ENCODE results near the gene DLK1.

- TF ChIP-seq POLR2A (IDR thresholded peaks at IDR 0.05), result no peak
- TF ChIP-seq, protein P1, sequence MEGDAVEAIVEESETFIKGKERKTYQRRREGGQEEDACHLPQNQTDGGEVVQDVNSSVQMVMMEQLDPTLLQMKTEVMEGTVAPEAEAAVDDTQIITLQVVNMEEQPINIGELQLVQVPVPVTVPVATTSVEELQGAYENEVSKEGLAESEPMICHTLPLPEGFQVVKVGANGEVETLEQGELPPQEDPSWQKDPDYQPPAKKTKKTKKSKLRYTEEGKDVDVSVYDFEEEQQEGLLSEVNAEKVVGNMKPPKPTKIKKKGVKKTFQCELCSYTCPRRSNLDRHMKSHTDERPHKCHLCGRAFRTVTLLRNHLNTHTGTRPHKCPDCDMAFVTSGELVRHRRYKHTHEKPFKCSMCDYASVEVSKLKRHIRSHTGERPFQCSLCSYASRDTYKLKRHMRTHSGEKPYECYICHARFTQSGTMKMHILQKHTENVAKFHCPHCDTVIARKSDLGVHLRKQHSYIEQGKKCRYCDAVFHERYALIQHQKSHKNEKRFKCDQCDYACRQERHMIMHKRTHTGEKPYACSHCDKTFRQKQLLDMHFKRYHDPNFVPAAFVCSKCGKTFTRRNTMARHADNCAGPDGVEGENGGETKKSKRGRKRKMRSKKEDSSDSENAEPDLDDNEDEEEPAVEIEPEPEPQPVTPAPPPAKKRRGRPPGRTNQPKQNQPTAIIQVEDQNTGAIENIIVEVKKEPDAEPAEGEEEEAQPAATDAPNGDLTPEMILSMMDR (IDR thresholded peaks at IDR 0.05), result no peak
These were observed 40.5 kb downstream of the DLK1 start for GRCh38 chr14:100767003-100767787.

Measured in body of pancreas (tissue), 4 donors.